GM18519 (cell line): ENCODE data around the gene PCDH15.
"Not testable (repeated sequence)": the region's sequence is repeated elsewhere in the genome, so short reads cannot be mapped to it uniquely, and the experiment has no call there.

ENCODE experiments used
- ATAC-seq: cut with Tn5 transposase; IDR thresholded peaks from one replicate; pipeline ENCODE4 v1.9.1; 2021; ENCODE audit warnings: mild to moderate bottlenecking, moderate library complexity; ENCODE audit not compliant: unreplicated experiment, low FRiP score

The PCDH15 gene

DNA sequence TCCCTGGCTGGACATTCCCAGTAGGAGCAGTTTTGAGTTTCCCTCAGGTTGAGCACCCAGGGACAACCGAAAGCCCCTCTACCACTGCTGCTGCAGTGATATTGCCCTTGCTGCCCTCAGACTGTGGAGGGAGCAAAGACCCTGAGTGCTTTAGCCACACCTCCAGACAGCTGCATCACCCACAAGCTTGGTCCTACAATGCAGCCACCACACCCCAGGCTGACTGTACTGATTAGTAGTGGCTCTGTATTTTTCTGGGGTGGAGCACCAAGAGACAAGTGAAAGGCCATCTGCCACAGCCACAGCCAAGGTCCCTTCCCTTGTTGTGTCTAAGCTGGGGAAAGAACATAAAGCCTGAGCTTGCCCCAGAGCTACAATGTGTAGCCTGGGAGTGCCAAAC lies 789.9 kb downstream of the PCDH15 start:
- no peak for ATAC-seq

DNA sequence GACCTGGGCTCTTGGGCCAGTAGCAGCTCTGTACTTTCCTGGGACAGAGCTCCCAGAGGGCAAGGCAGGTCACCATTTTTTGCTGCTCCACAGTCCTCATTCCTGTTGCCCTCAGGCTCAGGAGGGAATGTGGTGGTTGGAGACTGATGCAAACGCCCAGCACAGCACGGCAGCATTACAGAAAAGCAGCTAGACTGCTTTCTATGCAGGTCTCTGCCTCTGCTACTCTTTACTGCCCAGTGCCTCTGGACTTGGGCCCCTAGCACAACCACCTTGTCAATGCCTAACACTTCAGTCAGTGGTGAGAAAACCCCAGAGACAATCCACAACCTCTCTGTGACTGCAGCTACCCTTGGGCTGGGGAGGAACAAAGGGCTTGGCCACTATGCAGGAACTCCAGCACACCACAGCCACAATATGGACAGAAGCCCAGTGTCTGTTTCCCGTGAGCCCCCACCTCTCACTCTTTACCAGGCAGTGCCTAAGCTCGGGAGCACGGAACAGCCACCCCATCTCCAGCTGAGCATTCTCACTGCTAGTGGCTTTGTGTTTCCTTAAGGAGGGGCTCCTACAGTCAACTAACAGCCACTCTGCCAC lies 790.6 kb downstream of the PCDH15 start:
- ATAC-seq, result no peak

DNA sequence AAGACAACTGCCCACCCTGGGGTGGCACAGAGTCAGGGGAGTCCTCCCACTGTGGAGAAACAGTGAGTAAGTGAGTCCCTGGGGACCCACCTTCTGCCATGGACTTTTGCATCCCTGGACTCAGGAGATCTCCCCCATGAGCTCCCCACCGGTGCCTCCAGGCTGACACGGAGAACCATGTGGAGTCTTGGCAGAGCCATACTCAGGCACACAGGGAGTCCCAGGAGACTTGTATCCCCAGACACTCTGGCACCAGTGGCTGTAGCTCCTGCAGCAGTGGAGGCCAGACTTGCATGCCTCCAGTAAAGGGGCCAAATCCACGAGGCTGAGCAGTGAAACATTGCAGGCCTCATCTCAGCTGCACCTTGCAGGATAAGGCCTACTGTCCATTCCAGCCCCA lies 791.4 kb downstream of the PCDH15 start:
- ATAC-seq, result no peak

DNA sequence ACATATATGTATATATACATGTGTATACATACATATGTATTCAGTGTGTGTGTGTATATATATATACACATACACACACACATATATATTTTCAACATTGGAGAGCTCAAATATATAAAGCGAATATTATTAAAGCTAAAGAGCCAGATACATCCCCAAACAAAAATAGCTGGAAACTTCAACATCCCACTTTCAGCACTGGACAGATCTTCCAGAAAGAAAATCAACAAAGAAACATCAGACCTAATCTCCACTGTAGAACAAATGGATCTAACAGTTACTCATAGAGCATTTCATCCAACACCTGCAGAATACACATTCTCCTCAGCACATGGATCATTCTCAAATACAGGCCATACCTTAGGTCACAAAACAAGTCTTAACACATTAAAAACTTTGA lies 799.0 kb downstream of the PCDH15 start:
- ATAC-seq, result no peak

DNA sequence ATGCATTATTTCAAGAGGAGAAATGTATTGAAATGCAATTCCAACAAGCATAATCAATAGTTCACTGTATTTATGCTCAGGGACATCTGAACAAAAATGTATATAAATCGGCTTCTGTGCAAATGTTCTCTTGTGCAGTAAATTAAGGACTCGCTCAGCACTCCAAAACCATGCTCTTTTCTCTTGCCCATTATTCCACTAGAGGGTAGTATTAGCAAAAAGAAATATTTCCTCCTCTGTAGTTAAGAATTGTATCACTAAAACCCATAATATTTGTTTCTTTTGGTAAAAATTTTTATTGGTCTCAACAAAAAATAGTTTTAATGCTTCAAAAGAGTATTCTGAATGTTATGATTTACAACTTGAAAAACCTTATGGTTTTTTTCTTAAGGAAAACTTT lies 803.1 kb downstream of the PCDH15 start:
- no peak for ATAC-seq

DNA sequence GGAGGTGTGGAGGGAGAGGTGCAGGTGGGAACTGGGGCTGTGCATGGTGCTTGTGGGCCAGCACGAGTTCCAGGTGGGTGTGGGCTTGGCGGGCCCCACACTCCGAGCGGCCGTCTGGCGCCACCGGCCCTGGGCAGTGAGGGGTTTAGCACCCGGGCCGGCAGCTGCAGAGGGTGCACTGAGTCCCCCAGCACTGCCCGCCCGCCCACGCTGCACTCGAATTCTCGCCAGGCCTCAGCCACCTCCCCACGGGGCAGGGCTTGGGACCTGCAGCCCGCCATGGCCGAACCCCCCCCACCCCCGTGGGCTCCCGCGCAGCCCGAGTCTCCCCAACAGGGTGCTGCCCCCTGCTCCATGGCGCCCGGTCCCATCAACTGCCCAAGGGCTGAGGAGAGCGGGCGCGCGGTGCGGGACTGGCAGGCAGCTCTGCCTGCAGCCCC lies 810.2 kb downstream of the PCDH15 start:
- no peak for ATAC-seq

DNA sequence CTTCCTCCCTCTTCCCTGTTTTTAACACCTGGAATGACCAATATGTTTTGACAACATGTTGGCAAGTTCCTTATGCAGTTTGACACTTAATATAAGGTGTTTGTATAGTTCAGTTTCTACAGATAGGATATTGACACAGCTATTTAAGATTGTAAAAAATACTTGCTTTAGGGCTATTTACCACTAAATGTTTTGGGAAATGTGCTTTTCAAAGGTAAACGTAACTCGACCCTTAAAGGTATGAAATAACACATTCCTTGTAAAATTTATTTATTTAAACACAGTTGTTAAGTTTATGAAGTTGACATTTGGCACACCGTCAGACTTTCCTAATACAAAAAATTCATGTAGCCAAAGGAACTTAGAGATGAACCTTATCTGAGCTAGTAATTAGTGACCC lies 817.6 kb downstream of the PCDH15 start:
- no peak for ATAC-seq

DNA sequence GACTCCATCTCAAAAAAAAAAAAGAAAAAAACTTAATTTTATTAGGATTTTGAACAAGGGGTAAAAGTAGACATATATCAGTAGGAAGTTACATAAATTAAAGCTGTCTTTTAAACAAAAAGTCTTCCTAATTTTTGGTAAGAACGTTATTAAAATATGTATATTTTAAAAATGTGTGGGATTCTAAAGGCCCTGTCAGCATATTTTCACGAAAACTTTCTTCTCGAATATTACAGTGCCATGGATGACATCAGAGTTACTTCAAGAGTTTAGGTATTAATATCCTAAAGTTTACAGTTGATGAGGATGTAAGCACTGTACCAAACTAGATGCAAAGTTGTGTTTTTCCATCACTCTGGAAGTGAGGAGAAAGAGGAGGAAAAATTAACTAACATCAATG lies 820.8 kb downstream of the PCDH15 start:
- ATAC-seq, result no peak

DNA sequence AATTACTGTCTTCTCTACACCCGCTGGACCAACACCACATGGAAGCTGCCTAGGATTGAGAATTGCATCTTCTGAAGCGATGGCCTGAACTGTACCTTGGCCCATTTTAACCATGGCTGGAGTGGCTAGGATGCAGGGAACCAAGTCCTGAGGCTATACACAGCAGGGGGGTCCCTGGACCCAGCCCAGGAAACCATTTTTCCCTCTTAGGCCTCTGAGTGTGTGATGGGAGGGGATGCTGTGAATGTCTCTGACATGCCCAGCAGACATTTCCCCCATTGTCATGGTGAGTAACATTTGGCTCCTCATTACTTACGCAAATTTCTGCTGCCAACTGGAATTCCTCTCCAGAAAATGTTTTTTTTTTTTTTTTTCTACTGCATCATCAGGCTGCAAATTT lies 822.7 kb downstream of the PCDH15 start:
- ATAC-seq, result no peak

DNA sequence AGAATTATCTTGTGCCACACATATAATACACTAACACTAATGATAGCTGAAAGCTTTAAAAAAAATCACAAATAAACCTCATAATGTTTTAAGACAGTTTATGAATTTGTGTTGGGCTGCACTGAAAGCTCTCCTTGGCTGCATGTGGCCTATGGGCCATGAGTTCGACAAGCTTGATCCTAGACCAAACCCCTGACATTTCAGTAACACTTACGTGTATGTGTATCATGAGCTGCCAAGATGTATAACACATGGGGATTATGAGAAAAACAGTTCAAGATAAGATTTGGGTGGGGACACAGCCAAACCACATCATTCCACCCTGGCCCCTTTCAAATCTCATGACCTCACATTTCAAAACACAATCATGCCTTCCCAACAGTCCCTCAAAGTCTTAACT lies 823.8 kb downstream of the PCDH15 start:
- no peak for ATAC-seq

DNA sequence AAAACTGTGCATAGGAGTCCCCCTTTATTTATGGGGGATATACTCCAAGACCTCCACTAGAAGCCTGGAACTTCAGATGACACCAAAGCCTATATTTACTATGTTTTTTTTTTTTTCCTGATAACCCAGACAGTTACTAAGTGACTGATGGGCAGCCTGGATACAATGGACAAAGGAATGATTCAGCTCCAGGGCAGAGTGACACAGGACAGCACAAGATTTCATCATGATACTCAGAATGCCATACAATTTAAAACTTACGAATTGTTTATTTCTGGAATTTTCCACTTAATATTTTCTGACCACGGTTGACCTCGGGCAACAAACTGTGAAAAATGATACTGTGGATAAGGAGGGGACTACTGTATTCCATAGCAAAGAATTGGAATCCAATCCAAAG lies 843.6 kb downstream of the PCDH15 start:
- no peak for ATAC-seq

DNA sequence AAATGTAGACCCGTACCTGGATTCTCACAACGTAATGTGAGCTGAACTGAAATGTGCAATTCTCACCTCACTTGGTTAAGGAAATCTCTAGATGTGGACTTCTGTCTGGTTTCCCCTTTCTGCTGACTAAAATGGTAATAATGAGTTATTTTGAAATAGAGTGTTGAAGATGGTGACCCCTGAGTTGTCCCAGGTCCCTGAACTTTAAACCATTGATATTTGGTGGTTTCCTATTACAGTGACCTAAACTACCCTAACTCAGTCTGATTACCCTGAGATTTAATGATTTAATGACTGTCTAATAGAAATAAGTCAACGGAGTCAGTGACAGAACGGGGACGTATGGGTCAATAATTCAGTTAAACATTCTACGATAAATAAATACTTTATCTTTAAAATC lies 845.9 kb downstream of the PCDH15 start:
- ATAC-seq, result no peak

DNA sequence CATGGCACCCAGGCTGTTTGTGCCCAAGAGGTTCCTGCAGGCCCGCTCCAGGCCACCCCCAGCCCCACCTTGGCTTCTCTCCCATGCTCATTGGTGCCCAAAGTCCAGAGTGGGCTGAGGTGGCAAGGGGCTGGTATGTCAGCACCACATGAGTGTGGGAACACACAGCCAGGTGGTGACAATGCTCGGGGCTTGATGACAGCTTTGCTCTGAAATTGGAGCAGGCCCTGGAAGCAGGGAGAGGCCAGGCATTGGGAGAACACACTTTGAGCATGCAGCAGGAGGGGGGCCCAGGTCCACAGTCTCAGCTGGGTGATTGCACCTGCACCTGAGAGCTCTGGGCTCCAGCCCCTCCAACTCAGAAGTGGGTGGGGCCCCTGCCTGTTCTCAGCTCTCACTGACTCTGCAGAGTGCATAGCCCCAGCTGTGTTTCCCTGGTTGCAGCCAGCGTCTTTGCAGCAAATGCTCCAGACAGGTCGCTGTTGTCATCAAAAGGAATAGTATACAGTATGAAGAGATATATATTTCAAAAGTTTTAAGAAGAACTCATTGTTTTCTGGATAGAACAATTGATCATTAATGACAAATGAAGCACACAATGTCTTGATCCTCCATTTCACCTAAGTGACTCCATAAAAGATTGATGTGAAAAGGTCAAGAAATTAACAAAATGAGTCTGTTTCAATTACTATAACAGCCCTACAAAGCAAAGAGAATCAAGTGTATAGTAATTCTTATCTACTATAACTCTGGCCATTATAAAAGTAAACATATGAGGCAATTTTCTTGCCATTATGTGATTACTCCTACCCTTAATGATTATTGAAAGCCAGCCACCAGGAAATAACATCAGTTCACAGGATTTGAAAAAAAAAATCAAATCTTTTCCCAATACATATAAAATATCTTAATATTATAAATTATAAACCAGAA lies 848.1 kb downstream of the PCDH15 start:
- no peak for ATAC-seq

DNA sequence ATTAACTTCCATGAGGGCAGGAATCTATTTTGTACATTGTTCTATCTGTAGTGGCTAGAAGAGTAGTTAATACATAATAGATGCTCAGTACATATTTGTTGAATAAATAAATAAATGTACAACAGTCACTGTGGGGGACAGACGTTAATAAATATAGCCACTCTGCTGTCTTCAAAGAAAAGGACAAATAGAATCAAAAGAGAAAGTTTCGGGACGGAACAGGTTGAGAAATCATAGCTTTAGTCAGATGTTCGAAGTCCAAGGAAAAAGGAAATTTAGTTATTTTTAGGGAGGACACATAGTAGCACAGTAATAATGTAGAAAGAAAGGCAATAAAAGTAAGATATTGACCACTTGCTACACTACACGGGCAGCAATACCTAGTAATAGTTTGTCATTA lies 861.4 kb downstream of the PCDH15 start:
- ATAC-seq, result no peak

DNA sequence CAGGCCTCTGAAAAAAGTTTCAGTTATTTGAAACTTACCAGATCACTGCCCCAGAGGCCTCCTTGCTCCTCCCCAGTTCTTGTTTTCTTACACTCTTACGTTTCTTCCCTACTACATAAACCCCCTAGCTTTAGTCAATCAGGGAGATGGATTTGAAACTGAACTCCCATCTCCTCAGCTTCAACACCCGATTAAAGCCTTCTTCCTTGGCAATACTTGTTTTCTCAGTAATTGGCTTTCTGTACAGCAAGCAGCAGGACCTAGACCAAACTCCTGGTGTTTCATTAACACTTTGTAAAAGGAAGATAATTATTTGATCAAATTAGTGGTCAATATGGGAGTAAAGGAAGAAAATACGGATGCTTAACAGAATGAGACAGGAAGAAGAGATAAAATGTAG lies 870.4 kb downstream of the PCDH15 start:
- no peak for ATAC-seq

DNA sequence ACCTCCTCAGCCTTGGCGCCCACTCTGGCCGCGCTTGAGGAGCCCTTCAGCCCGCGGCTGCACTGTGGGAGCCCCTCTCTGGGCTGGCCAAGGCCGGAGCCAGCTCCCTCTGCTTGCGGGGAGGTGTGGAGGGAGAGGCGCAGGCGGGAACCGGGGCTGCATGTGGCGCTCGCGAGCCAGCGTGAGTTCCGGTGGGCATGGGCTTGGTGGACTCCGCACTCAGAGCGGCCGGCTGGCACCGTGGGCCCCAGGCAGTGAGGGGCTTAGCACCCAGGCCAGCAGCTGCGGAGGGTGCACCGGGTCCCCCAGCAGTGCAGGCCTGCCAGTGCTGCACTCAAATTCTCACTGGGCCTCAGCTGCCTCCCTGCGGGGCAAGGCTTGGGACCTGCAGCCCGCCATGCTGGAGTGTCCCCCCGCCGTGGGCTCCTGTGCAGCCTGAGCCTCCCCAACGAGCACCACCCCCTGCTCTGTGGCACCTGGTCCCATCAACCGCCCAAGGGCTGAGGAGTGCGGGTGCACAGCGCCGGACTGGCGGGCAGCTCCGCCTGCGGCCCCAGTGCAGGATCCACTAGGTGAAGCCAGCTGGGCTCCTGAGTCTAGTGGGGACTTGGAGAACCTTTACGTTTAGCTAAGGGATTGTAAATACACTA lies 876.9 kb downstream of the PCDH15 start:
- ATAC-seq, result not testable (repeated sequence)

DNA sequence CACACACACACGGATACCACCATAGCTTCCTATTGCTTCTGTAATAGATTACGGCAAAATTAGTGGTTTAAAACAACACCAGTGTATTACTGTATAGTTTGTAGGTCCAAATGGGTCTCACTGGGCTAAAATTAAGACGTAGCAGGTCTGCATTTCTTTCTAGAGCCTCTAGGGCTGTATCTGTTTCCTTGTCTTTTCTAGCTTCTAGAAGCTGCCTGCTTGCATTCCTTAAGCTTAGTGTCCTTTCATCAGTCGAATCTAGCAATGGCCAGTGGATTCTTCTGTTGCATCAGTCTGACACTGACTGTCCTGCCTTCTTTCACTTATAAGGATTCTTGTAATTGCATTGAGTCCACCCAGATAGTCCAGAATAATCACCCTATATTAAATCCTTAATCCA lies 882.3 kb downstream of the PCDH15 start:
- no peak for ATAC-seq

DNA sequence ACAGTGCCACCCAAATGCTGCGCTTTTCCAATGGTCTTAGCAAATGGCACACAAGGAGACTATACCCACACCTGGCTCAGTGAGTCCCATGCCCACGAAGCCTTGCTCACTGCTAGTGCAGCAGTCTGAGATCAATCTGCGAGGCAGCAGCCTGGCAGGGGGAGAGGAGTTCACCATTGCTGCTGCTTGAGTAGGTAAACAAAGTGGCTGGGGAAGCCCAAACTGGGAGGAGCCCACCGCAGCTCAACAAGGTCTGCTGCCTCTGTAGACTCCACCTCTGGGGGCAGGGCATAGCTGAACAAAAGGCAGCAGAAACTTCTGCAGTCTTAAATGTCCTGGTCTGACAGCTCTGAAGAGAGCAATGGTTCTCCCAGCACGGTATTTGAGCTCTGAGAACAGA lies 891.2 kb downstream of the PCDH15 start:
- no peak for ATAC-seq

DNA sequence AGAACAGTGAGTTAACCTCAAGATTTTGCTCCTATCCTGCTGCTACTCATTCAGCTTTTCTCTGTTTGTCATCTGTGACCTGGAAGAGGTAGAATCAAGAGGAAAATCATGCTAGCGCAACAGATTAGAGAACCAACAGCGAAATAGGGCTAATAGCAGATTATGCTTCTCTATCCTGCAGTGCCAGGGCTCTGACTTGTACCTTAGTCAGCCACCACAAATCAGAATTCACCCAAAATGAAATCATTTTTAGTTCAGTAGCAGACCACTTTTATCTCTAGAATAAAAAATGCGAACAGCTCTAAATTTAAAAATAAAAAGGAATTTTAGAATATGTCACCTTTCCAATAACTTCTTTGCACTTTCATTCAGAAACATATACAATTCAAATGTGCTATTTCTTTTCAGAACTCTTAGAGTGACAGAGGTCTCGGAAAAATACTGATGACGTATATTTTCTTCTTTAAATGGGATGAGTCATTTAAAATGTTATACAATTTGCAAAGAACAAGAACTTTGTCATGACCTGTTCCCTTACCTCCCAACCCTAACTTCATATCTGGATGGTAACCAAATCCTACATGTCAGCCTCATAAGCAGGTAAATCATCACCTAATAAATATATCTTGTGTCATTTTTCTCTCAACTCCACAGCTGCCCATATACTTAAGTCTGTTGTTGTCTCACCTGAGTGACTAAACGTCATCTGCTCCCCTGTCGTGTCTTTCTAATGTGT lies 896.4 kb downstream of the PCDH15 start:
- ATAC-seq, result no peak

DNA sequence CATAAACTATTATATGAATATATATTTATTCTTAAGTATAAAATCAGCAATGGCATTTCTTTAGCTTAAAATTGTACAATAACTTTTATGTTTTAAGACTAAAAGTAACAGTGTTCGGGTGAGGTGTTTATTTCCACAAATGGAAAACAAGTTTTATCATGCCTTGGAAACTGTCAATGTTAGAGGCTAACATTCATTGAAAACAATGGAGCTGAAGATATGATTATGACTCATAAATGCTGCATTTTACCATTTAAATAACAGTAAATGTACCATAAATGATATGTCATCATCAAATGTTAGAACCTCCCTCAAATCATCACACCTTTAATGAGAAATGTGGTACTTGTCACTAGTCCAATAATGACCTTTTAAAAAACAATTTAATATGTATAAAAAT lies 897.3 kb downstream of the PCDH15 start:
- ATAC-seq, result no peak
